HG03571 (cell line): ENCODE measurements around the gene APOH.

ENCODE experiments used
- ATAC-seq: cut with Tn5 transposase; IDR thresholded peaks from one replicate; pipeline ENCODE4 v1.9.1; 2021; ENCODE audit not compliant: unreplicated experiment

The APOH gene

DNA sequence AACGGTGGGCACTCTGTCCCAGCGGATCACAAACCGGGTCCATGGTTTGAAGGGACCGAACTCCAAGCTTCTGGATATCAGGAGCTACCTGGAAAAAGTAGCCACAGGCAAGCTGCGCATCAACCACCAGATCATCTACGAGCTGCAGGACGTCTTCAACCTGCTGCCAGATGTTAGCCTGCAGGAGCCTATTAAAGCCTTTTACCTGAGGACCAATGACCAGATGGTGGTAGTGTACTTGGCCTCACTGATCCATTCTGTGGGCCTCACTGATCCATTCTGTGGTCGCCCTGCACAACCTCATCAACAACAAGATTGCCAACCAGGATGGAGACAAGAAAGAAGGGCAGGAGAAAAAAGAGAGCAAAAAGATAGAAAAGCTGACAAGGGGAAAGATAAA, 31.0 kb downstream of the APOH start:
- ATAC-seq, result no peak

DNA sequence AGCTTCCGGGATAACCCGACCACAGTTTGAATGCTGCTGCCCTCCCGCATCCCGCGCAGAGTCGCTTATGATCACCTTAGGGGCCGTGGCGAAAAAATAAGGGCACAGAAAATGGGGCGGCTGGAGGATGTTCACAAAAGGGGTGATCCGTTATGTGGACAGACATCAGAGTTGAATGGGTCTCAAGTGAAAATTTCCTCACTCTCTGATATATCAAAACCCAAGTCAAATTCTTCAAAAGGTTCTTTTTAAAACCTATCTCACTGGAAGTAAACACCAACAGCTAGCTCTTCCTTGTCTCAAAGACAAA, 36.9 kb downstream of the APOH start:
- no peak for ATAC-seq

DNA sequence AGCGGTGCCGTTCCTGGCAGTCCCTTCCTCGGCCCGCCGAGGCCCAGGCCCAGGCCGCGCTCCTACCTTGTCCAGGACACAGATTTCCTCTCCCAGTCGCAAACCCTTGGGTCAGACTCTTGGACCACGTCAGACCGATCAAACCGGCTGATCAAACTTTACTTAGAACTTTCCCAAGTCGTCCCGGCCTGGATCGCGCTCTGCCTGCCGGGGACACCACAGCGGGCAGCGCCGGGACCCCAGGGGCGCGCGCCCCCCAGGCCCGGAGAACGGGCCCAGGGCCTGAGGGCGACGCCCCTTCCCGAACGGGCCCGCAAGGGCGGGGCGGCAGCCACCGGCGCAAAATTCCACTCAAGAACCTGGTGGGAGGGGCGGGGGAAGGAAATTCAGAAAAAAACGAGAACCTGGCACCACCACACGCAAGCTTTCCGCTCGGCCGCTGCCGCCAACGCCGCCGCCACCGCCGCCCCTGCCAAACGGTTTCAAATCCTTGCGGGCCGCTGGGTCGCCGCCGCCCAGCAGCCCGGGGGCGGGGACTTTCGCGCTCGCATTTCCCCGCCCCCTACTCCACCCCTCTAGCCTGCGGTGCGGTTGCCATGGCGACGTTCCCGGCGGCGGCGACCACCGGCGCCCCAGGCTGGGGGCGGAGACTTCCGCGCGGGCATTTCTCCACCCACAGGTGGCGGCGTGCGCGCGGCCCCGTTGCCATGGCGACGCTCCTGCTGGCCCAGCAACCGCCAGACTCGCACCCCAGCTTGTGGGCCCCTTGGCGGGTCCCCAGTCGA, 37.4 kb downstream of the APOH start, which contains the start of gene CEP112:
CEP112 (minus strand) TSS at position 541 of the 785 bp plus-strand sequence.
- peak; percentile 48 for ATAC-seq

DNA sequence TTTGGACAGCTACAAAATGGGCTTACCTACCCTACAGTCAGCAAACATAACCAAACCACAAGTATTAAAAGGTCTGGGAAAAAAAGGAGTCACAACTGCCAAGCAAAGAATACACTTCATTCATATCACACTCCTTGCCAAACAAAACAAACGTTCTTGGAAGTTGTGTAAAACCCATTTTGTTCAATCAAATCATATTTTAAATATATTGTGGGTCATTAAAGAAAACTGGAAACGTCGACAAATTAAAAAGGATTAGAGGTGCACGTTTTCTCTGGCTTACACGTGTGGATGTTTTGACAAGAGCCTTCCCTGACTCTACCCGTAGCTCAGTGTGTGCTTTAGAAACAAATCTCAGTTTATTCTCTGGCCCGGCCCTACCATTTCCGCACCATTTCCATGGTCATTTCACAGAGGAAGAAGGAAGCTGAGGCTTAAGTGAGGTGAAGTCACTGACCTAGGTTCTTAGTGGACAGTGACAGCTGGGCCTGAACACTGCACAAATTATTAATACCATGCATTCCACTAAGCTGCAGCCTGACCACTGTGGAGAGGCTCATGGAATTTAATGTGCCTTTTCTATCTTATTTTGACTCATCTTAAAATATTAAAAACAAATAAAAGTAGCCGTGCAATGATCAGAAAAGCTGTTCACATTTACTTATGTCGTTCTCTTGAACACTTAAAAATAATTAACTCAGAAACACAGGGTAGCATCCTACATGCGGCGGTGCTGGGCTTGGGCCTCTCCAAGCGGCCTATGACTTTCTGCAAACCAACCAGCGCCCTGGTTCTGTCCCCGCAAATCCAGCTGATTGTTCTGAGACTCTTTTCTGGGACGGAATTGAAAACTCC, 38.2 kb downstream of the APOH start:
- no peak for ATAC-seq

DNA sequence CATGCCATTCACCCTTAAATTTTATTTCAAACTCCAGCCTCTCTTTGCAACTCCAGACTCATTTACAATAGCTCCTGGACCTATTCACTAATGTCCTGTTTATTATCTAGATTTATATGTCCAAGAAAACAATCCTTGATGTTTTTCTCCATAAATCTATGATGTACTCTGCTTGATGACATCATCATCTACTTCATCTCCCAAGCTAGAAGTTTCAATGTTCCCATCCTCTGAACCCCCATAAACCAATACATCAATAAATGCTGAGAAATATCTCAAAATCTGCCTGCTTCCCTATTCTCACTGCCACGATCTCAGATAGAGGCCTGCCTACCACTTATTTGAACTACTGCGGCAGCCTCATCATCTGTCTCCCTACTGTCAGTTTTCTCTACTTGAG, 41.5 kb downstream of the APOH start:
- no peak for ATAC-seq

DNA sequence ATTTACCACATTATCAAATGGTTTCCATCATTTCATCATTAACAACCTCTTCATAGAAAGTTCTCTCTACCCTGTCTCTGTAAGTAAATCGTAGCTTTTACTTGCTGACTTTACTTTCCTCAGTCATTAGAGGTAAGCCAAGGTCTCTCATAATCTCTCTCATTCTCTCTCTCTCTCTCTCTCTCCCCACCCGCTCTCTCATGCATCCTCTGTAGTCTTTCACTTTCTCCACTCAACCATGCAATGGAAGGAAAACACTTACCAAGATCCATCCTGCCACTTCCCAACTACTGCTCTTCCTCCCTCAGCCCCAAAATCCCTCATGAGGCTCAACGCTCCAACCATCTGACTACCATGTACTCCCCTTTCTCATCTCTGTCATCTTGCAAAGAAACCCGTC, 43.4 kb downstream of the APOH start:
- no peak for ATAC-seq

DNA sequence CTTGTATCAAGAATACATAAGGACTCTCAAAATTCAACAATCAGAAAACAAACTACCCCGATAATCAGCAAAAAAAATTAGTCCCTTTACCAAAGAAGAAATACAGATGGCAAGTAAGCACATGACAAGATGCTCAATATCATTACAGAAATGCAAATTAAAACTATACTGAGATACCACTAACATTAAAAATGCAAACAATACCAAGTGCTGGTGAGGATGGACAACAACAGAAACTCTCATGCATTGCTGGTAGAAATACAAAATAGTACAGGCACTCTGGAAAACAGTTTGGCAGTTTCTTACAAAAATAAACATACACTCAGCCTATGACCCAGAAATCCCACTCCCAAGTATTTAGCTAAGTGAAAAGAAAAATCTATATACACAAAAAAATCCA, 44.8 kb downstream of the APOH start:
- ATAC-seq, result no peak

DNA sequence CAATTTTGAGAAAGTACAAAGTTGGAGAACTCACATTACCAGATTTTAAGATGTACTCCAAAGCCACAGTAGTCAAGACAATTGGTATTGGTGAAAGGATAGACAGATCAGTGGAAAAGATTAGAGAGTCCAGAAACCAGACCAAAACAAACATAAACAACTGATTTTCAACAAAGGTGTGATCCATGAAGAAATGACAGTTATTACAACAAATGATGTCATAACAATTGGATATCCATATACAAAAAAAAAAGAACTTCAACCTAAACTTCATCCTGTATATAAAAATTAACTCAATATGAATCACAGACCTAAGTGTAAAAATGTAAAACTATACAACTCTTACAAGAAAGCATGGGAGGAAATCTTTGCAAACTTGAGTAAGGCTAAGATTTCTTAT, 45.7 kb downstream of the APOH start:
- no peak for ATAC-seq

DNA sequence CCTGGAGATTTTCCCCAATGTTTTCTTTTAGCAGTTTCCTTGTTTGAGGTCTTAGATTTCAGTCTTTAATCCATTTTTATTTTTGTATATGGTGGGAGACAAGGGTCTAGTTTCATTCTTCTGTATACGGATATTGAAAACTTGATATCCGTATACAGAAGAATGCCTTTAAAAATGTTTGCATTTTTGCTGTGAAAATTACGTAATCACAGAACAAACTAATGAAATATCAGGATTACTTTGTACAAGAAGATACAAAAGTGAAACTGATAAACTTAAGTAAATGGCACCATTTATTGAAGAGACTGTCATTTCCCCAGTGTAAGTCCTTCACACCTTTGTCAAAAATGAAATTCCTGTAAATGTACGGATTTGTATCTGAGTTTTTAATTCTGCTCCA, 50.6 kb downstream of the APOH start:
- ATAC-seq, result no peak

DNA sequence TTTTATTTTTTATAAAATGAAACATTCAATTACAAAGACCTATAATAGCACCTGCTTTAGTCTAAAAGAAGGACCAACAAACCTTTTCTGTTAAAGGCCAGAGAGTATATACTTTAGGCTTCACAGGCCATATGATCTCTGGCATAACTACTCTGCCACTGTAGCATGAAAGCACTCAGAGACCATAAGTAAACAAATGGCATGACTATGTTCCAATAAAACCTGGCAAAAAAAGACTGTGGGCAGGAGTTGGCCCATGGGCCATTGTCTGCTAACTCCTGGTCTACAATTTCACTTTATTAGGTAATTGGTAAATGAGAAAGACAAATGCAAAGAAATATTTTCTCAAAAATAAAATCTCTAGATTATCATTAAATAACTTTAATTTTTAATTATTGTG, 52.2 kb downstream of the APOH start:
- no peak for ATAC-seq

DNA sequence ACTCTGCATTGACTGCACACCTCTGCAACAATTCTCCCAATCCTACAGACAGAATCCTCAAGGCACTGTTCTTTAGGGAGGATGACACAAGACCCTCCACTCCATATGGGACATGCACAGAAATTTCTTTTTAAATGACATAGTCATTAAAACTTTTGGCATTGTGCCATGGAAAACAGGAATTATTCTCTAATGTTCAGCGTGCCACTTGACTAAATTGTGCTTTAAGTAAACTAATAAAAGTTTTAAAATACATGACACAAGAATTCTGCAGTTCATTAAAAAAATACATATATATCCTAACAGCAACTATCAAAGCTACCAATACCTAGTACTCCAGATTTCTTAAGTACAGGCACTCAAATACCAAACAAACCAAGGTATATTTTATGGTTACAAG, 53.3 kb downstream of the APOH start:
- no peak for ATAC-seq

DNA sequence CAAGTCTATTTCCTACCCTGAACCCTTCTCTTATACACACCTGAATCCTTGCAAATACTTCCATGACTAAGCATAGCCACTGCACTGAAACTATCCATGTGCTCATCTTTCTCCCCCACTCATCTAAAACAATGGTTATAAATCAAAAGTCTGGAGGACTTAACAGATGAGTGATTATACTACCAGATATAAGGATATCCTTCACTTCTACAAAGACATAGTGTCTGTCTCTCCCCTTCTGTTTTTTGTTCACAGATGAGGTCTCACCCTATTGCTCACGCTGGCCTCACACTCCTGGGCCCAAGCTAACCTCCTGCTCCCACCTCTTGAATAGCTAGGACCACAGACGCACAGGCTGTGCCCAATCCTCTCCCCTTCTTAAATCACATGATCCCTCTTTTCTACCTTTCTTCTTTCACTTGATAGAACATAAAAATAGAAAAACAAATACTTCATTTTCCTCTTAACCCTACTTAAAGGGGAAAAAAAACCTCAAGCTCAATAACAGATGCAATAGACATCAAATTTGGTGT, 56.5 kb downstream of the APOH start:
- no peak for ATAC-seq

DNA sequence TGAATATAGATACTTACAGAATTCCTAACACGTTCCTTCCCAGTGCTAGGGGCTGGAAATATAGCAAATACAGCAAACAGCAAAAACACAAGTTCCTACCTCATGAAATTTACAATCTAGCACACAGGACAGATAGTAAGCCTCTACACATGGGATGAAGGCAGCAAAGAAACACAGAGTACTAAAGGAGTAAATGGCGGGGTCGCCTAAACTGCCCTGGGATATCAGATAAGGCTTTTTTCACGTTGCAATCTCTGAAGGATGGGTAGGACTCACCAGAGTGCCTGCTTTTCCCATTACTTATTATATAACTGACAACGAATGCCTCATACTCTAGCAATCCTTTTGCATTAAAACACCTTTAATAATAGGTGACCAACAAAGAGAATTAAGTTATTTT, 57.1 kb downstream of the APOH start:
- ATAC-seq, result no peak

DNA sequence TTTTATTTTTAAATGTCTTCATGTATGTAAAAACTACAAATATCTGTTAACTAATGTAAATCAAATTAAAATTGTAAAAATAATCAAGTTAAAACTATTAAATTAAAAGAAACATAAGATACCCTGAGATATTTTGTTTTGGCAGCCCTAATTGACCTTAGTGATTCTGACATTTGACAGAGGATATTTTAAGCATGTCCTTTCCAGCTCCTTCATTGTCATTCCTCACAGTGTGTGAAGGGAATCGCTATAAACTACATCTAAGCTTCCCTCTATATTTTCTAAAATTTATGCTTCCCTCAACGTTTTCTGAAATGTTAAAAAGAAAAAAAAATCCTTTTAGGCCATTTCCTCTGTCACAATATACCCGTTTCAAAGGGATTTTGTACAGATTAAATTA, 57.5 kb downstream of the APOH start:
- no peak for ATAC-seq

DNA sequence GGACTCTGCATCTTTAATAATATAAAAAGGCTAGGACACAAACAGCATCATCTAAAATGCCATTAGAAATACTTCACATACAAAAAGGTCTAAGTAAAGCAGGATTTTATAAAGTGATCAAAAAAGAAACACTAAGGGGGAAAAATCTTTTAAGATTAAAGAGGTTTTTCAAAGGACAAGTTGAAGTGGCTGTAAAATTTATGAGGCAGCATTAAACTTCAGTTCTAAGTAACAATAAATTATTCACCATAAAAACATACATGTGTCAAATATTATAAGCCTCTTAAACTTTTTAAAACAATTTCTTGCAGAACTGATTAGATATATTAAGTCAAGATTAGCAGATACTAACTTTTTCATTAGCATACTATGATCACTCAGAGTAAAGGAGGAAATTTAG, 58.0 kb downstream of the APOH start:
- no peak for ATAC-seq

DNA sequence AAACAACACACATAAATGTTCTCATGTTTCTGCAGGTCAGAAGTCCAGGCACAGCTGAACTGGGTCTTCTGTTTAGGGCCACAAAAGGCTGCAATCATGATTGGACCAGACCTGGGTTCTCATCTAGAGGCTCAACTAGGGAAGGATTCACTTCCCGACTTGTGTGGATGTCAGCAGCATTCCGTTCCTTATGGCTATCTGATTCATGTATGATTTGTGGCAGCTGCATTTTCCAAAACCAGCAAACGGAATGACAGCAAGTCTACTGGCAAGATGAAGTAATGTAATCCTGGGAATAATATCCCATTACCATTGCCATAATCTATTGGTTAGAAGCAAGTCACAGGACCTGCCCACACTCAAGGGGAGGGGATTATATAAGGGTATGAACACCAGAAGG, 59.4 kb downstream of the APOH start:
- no peak for ATAC-seq

DNA sequence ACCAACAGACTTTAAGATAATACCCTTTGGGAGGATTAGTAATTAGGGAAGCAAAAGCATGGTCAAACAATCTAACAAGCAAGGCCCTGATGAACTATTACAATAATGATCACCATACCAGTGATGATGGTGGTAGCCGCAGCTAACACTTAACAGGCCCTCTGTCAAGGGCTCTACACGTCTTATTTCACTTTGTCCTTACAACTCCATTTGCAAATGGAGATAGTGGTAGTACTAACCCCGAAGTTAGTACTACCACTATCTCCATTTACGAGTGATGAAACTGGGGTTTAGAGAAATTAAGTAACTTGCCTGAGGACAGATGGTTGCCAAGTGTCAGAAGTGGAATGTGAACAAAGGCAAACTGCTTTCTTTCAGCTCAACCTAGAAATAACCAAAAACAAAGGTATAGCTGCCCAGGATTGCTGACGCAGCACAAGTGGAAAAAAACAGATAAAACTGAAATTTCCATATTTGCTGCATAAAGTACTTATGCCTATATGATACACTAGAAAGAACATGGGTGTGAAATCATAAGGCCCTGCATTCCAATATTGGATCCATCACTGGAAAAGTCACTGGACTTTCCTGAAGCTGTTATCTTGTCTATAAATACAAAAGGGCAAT, 61.9 kb downstream of the APOH start:
- ATAC-seq, result no peak

DNA sequence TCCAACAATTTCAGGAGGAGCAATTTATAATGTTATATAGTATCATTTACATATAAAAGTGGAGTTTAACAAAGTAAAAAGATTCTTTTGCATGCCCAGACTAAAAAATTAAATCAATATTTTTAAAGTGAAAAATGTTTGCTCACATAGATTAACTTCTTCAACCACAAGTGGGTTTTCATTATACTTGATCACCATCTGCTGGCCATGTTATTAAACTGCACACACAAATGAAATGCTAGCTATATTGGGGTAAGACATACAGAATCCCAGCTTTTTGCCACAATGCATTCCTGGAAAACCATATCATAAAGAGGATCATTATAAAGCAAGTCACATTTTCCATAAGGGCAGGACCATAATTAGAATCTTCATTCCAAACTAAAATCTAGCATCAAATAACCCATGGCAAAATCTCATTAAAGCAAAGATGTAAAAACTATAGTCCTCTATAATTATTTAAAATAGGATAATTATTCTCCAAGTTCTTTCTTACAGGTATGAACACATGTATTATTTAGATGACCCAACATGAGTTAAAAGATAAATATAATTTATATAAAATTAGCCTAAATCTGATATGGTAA, 63.6 kb downstream of the APOH start:
- ATAC-seq, result no peak
